PC-9 (cell line): Measurements from ENCODE around the gene CACNA1G. TPM values are rescaled to one million over a fixed set of nuclear protein-coding genes. Genes with fewer than 3 reads are reported as not detected.

Source experiments
- BruUV-seq: library from RNA; stranded (reverse); fragments of 400-500 nt; replicated peaks from 2 replicates; lab custom pipeline; 2021; lab: Mats Ljungman, UMichigan
- CTCF ChIA-PET: fragments of 300-600 bp; sonication (Branson Sonifier 250); formaldehyde crosslinking; loops from one replicate; lab custom pipeline; 2022; ENCODE audit warnings: antibody characterized with exemption; lab: Charles Lee
- POLR2A ChIA-PET: fragments of 300-600 bp; sonication (Branson Sonifier 250); formaldehyde crosslinking; loops from one replicate; lab custom pipeline; 2022; ENCODE audit warnings: antibody characterized with exemption; ENCODE audit not compliant: unreplicated experiment; lab: Charles Lee
- DNase-seq, 2 experiments: peaks; one replicate each; pipeline versions ENCODE4 v3.0.0 to v3.0.0-alpha.2; 2015 to 2022; ENCODE audit warnings: mixed read lengths in 1 of 2
- H2AFZ ChIP-seq: fragments of 200-600 bp; sonication (generic); 2 replicates; pipeline ENCODE4 v1.8.1; 2017; ENCODE audit warnings: antibody characterized with exemption
- H3F3A ChIP-seq: fragments of 200-600 bp; sonication (generic); 2 replicates; pipeline ENCODE4 v1.8.1; 2017; ENCODE audit warnings: antibody characterized with exemption, mild to moderate bottlenecking, low read depth; ENCODE audit not compliant: insufficient read depth
- H3K27ac ChIP-seq: fragments of 200-600 bp; sonication (generic); 2 replicates; pipeline ENCODE4 v1.6.1; 2016; ENCODE audit warnings: mixed run types
- H3K27me3 ChIP-seq: fragments of 200-600 bp; sonication (generic); 2 replicates; pipeline ENCODE4 v1.6.1; 2016; ENCODE audit warnings: low read depth, mixed run types; ENCODE audit not compliant: insufficient read depth
- H3K36me3 ChIP-seq: fragments of 200-600 bp; sonication (generic); 2 replicates; pipeline ENCODE4 v1.6.1; 2016; ENCODE audit warnings: low read depth, mixed run types
- H3K4me1 ChIP-seq: fragments of 200-600 bp; sonication (generic); replicated peaks from 2 replicates; pipeline ENCODE4 v1.6.1; 2016; ENCODE audit warnings: mixed run types; ENCODE audit not compliant: insufficient read depth
- H3K4me2 ChIP-seq: fragments of 200-600 bp; sonication (generic); 2 replicates; pipeline ENCODE4 v1.6.1; 2017; ENCODE audit warnings: mixed run types
- H3K4me3 ChIP-seq: fragments of 200-600 bp; sonication (generic); 2 replicates; pipeline ENCODE4 v1.6.1; 2016; ENCODE audit warnings: mixed run types
- H3K79me2 ChIP-seq: fragments of 200-600 bp; sonication (generic); 2 replicates; pipeline ENCODE4 v1.6.1; 2017; ENCODE audit warnings: low read depth, mixed run types
- H3K9me2 ChIP-seq: fragments of 200-600 bp; sonication (generic); 2 replicates; pipeline ENCODE4 v1.8.1; 2017; ENCODE audit warnings: mild to moderate bottlenecking; ENCODE audit not compliant: insufficient read depth
- H3K9me3 ChIP-seq: fragments of 200-600 bp; sonication (generic); 2 replicates; pipeline ENCODE4 v1.8.1; 2016; ENCODE audit warnings: low read depth; ENCODE audit not compliant: insufficient read depth
- H4K20me1 ChIP-seq: fragments of 200-600 bp; sonication (generic); 2 replicates; pipeline ENCODE4 v1.8.1; 2017; ENCODE audit not compliant: insufficient read depth
- EZH2 ChIP-seq: fragments of 200-600 bp; sonication (generic); IDR thresholded peaks from 2 replicates; pipeline ENCODE4 v1.8.0; 2017; ENCODE audit warnings: antibody characterized with exemption, low read depth
- intact Hi-C: fragments of 100-400 bp; cut with micrococcal nuclease; formaldehyde crosslinking; loops from one replicate; pipeline ENCODE4 v1.10.0; 2022; ENCODE audit not compliant: unreplicated experiment
- total RNA-seq: library from RNA; stranded (reverse); gene quantifications from 2 replicates; pipeline ENCODE4 v1.2.3, GENCODE V29; 2021
- TF ChIP-seq, protein P1 (sequence below): fragments of 200-600 bp; sonication (generic); conservative IDR thresholded peaks from 2 replicates; pipeline ENCODE4 v1.6.1; 2017; ENCODE audit warnings: mixed run types, antibody characterized with exemption, mild to moderate bottlenecking, moderate library complexity

CACNA1G gene
- total RNA-seq, 1 experiment from 2014 or later = 0.46 TPM

DNA sequence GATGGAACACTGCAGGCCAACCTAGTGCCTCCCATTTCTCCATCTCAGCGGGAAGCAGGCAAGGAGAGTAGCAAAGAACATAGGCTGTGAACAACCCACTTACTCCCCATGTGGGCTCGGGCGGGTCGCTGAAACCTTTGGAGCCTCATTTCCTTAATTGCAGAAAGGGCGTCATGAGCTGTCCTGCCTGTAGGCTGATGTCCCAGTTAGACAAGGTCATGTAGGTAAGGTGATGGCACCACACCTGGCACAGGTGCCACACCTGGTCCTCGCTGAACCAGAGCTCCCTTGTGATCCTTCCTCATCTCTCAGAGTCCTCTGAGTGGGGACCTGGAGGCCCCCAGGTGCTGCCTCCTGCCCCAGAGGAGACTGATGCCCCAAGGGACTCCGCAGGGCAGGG lies 97.1 kb downstream of the CACNA1G start:
- POLR2A ChIA-PET = no interaction called here
- H3K4me2 ChIP-seq = no peak overlapping the region
- CTCF ChIA-PET = interaction anchor here (0.6 kb wide), 1 partner anchor 22 kb away, joined by 4 read pairs; no protein-coding TSS in a partner anchor
- H3F3A ChIP-seq = peaks cover 81% of the 10 kb centered on the region
- H3K79me2 ChIP-seq = peaks cover 37% of the 10 kb centered on the region; the same call in 1 of the 2 replicates
- H3K36me3 ChIP-seq = peaks cover 14% of the 10 kb centered on the region
- no peaks in the 10 kb centered on the region for H3K9me3 ChIP-seq
- H3K9me2 ChIP-seq = no peaks in the 10 kb centered on the region
- no peak overlapping the region for H3K4me3 ChIP-seq
- H3K4me1 ChIP-seq = peaks cover 70% of the 10 kb centered on the region
- no peak overlapping the region for H2AFZ ChIP-seq
- no TSS peak for BruUV-seq
- no peaks in the 10 kb centered on the region for H4K20me1 ChIP-seq
- intact Hi-C loops = no loop called here
- H3K27me3 ChIP-seq = no peaks in the 10 kb centered on the region
- TF ChIP-seq, protein P1, sequence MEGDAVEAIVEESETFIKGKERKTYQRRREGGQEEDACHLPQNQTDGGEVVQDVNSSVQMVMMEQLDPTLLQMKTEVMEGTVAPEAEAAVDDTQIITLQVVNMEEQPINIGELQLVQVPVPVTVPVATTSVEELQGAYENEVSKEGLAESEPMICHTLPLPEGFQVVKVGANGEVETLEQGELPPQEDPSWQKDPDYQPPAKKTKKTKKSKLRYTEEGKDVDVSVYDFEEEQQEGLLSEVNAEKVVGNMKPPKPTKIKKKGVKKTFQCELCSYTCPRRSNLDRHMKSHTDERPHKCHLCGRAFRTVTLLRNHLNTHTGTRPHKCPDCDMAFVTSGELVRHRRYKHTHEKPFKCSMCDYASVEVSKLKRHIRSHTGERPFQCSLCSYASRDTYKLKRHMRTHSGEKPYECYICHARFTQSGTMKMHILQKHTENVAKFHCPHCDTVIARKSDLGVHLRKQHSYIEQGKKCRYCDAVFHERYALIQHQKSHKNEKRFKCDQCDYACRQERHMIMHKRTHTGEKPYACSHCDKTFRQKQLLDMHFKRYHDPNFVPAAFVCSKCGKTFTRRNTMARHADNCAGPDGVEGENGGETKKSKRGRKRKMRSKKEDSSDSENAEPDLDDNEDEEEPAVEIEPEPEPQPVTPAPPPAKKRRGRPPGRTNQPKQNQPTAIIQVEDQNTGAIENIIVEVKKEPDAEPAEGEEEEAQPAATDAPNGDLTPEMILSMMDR = no peak
- TF ChIP-seq EZH2 = no peak
- H3K27ac ChIP-seq = peak overlapping the region; percentile 97
- no peak for DNase-seq

DNA sequence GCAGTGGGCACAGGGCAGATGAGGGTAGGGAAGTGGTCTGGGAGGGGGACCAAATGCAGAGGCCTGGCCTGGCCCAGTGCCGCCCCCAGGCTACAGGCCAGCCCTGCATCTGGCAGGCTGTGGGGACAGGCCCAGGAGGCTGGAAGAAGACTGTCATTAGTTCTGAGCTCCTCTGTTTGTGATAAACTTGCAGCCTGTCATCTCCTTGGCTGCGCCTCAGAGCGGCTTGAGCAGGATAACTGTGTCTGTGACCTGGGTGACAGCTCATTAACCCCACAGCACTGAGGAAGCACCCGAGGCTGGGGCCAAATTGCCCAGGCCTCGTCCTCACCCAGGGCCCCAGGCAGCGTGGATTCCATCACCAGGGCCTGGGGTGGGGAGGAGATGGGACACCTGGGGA lies 98.1 kb downstream of the CACNA1G start:
- H3K4me1 ChIP-seq = peaks cover 77% of the 10 kb centered on the region

DNA sequence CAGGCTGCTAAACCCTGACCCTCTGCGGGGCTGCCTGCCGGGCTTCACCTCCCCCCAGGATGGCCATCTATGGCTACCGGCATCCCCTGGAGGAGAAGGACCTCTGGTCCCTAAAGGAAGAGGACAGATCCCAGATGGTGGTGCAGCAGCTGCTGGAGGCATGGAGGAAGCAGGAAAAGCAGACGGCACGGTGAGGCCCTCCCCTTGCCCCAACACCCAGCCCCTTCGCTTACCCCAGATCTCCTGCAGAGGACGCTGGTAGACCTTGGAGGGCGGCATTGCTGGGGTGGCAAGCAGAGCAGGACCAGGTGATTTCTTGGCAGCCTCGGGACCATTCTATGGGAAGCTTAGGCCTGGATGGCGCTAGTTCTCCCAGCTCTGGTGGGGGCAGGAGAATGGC lies 98.7 kb downstream of the CACNA1G start:
- no TSS peak for BruUV-seq
- Histone ChIP-seq H3K79me2 (peaks cover 36% of the 10 kb centered on the region; the same call in 1 of the 2 replicates), H3K36me3 (peaks cover 13% of the 10 kb centered on the region), H3K4me3 (no peak overlapping the region), H3K4me2 (peak overlapping the region; percentile 73), H3F3A (peaks cover 78% of the 10 kb centered on the region), H4K20me1 (no peaks in the 10 kb centered on the region), H2AFZ (no peak overlapping the region), H3K27me3 (no peaks in the 10 kb centered on the region), H3K27ac (peak overlapping the region; percentile 97), H3K4me1 (peaks cover 76% of the 10 kb centered on the region), H3K9me2 (no peaks in the 10 kb centered on the region), H3K9me3 (no peaks in the 10 kb centered on the region)
- no peak for DNase-seq
- ChIA-PET CTCF (interaction anchor here (0.6 to 3.2 kb wide), 2 partner anchors 22 to 392 kb away, joined by 3 to 33 read pairs; no protein-coding TSS in a partner anchor), POLR2A (no interaction called here)
- intact Hi-C loops = no loop called here
- TF ChIP-seq EZH2 = no peak
- TF ChIP-seq, protein P1 = no peak

More for the DNA sequence above, 98.1 kb downstream of the CACNA1G start:
- Histone ChIP-seq H3K79me2 (peaks cover 38% of the 10 kb centered on the region; the same call in 1 of the 2 replicates), H3K27ac (peak overlapping the region; percentile 97), H3K27me3 (no peaks in the 10 kb centered on the region), H3F3A (peaks cover 75% of the 10 kb centered on the region), H3K4me3 (no peak overlapping the region), H2AFZ (no peak overlapping the region), H3K36me3 (peaks cover 13% of the 10 kb centered on the region), H4K20me1 (no peaks in the 10 kb centered on the region), H3K9me2 (no peaks in the 10 kb centered on the region), H3K4me2 (peak overlapping the region; percentile 73), H3K9me3 (no peaks in the 10 kb centered on the region)
- DNase-seq = no peak
- intact Hi-C loops = no loop called here
- POLR2A ChIA-PET = interaction anchor here (0.6 kb wide), 1 partner anchor 102 kb away, joined by 5 read pairs; no protein-coding TSS in a partner anchor
- BruUV-seq = no TSS peak
- TF ChIP-seq, protein P1 = no peak
- TF ChIP-seq EZH2 = no peak
- CTCF ChIA-PET = no interaction called here
